ENCODE measurements around the gene TFPT. TPM values are rescaled to one million over a fixed set of nuclear protein-coding genes. Genes with fewer than 3 reads are reported as not detected.

Gene TFPT
- total and polyA plus RNA-seq, 4 donors = 2.4 to 5.6 (median 4.2) TPM

DNA sequence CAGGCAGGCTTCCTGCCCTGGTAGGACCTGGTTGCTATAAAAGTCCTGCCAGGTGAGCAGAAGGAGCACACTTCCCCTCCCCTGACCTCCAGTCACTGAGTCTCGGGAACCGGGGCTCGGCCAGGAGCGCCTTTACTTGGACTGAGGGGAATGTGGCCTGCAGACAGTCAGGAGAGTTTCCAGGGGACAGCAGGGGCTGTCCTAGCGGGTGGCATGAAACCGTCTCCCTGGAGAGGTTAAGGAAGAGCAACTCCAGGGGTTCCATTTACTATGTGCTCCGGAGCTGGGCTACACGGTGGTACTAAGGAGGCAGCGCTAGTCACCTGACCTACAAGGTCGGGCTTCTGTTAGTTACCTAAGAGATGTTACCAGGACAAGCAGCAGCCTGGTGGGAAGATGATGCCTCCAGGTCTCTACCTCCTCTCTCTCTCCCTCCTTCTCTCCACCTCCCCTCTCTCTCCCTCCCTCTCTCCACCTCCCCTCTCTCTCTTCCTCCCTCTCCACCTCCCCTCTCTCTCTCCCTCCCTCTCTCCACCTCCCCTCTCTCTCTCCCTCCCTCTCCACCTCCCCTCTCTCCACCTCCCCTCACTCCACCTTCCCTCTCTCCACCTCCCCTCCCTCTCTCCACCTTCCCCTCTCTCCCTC is 18.0 kb upstream of the TFPT start (continued):
- TF ChIP-seq REST (IDR thresholded peaks at IDR 0.05) (no peak), FOXA2 (IDR thresholded peaks at IDR 0.05) (no peak), HNF4A (conservative IDR thresholded peaks at IDR 0.05) (no peak), JUND (IDR thresholded peaks at IDR 0.05) (no peak), EGR1 (IDR thresholded peaks at IDR 0.05; ENCODE audit: low read depth in 2 of 2) (no peak), MAX (IDR thresholded peaks at IDR 0.05) (no peak), YY1 (IDR thresholded peaks at IDR 0.05) (no peak), SP1 (IDR thresholded peaks at IDR 0.05) (no peak)

- no peak overlapping the region for H3K9ac ChIP-seq (ENCODE audit: low read depth in 1 of 2, low read length in 2 of 2)
- H3K27me3 ChIP-seq (ENCODE audit: control insufficient read depth in 4 of 4, insufficient read depth in 4 of 4, low read length in 3 of 4) = no peaks in the 10 kb centered on the region
- no peak overlapping the region for H3K27ac ChIP-seq (ENCODE audit: low read depth in 1 of 2, low read length in 2 of 2)
- no peak overlapping the region for H3K4me3 ChIP-seq (ENCODE audit: low read depth in 1 of 3, low read length in 3 of 3)
- TF ChIP-seq, protein P1, sequence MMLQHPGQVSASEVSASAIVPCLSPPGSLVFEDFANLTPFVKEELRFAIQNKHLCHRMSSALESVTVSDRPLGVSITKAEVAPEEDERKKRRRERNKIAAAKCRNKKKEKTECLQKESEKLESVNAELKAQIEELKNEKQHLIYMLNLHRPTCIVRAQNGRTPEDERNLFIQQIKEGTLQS (IDR thresholded peaks at IDR 0.05) = no peak
- TF ChIP-seq RAD21 (IDR thresholded peaks at IDR 0.05) (no peak), NR2F2 (IDR thresholded peaks at IDR 0.05) (no peak), JUND (IDR thresholded peaks at IDR 0.05) (no peak), TAF1 (conservative IDR thresholded peaks at IDR 0.05) (no peak)
- TF ChIP-seq, protein P2, sequence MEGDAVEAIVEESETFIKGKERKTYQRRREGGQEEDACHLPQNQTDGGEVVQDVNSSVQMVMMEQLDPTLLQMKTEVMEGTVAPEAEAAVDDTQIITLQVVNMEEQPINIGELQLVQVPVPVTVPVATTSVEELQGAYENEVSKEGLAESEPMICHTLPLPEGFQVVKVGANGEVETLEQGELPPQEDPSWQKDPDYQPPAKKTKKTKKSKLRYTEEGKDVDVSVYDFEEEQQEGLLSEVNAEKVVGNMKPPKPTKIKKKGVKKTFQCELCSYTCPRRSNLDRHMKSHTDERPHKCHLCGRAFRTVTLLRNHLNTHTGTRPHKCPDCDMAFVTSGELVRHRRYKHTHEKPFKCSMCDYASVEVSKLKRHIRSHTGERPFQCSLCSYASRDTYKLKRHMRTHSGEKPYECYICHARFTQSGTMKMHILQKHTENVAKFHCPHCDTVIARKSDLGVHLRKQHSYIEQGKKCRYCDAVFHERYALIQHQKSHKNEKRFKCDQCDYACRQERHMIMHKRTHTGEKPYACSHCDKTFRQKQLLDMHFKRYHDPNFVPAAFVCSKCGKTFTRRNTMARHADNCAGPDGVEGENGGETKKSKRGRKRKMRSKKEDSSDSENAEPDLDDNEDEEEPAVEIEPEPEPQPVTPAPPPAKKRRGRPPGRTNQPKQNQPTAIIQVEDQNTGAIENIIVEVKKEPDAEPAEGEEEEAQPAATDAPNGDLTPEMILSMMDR (IDR thresholded peaks at IDR 0.05; ENCODE audit: low read depth, low read length, missing input control) = no peak
- DNase-seq (ENCODE audit: low spot score) = no peak
- peaks cover 7 to 65% (median 27%) of the 10 kb centered on the region in 4 donors for H3K36me3 ChIP-seq (ENCODE audit: control insufficient read depth in 4 of 4, insufficient read depth in 3 of 4, low read depth in 1 of 4, low read length in 3 of 4)
- WGBS = 98% methylated on average over 20 of the region's 20 CpGs
- no peaks in the 10 kb centered on the region for H3K4me1 ChIP-seq (ENCODE audit: control insufficient read depth in 4 of 4, insufficient read depth in 4 of 4, low read length in 3 of 4)
- no peaks in the 10 kb centered on the region for H3K9me3 ChIP-seq (ENCODE audit: control insufficient read depth in 4 of 4, low read length in 3 of 4)
These were observed 14.2 kb upstream of the TFPT start for GRCh38 chr19:54129617-54129996.

DNA sequence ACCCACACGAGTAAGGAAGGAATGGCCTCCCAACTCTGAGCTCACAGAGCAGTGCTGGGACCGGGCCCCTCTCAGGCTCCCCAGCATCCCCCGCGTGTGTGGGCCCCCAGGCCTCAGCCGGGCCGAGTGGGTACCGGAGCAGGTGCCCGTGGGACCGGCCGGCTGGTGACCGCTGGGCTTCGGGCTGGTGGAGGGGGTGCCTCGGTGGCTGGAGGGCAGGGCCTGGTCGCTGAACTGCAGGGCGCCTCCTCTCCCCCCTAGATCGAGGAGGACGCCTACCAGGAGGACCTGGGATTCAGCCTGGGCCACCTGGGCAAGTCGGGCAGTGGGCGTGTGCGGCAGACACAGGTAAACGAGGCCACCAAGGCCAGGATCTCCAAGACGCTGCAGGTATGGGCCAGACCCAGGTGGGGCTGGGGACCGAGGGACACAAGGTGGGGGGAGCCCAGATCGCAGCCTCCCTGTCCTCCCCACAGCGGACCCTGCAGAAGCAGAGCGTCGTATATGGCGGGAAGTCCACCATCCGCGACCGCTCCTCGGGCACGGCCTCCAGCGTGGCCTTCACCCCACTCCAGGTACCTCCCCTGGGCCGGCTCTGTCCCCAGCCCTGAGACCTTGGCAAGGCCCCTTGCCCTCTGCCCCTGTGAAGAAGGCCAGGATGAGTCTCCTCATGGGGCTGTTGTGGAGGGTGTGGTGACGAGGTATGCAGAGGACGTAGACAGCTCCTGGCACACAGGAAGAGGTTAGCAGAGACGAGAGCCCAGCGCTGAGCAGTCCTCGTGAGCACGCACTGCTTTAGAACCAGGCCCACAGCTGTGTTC is 13.5 kb upstream of the TFPT start:
- Histone ChIP-seq H3K4me3 (ENCODE audit: low read depth in 1 of 3, low read length in 3 of 3) (no peak overlapping the region), H3K4me1 (ENCODE audit: control insufficient read depth in 4 of 4, insufficient read depth in 4 of 4, low read length in 3 of 4) (no peaks in the 10 kb centered on the region), H3K27ac (ENCODE audit: low read depth in 1 of 2, low read length in 2 of 2) (no peak overlapping the region), H3K9ac (ENCODE audit: low read depth in 1 of 2, low read length in 2 of 2) (no peak overlapping the region), H3K27me3 (ENCODE audit: control insufficient read depth in 4 of 4, insufficient read depth in 4 of 4, low read length in 3 of 4) (no peaks in the 10 kb centered on the region), H3K9me3 (ENCODE audit: control insufficient read depth in 4 of 4, low read length in 3 of 4) (no peaks in the 10 kb centered on the region), H3K36me3 (ENCODE audit: control insufficient read depth in 4 of 4, insufficient read depth in 3 of 4, low read depth in 1 of 4, low read length in 3 of 4) (peaks cover 7 to 71% (median 30%) of the 10 kb centered on the region in 4 donors)
- WGBS = 96% methylated on average over 41 of the region's 41 CpGs
- DNase-seq (ENCODE audit: low spot score) = no peak
- TF ChIP-seq NR2F2 (IDR thresholded peaks at IDR 0.05) (no peak), HNF4G (IDR thresholded peaks at IDR 0.05) (no peak), RAD21 (IDR thresholded peaks at IDR 0.05) (no peak)
